Hepatocyte (in vitro differentiated cells): ENCODE data around the gene CNBD2. TPM values are rescaled to one million over a fixed set of nuclear protein-coding genes. Genes with fewer than 3 reads are reported as not detected.

ENCODE experiments used
- DNase-seq: peaks from one replicate; pipeline ENCODE4 v3.0.0-alpha.2; 2016; ENCODE audit warnings: low spot score
- H2AFZ ChIP-seq: fragments of 200-600 bp; sonication (generic); 2 replicates; pipeline ENCODE4 v1.6.0; 2016; ENCODE audit warnings: antibody characterized with exemption, mild to moderate bottlenecking
- H3K27ac ChIP-seq: fragments of 200-600 bp; sonication (generic); 2 replicates; pipeline ENCODE4 v1.5.1; 2016; ENCODE audit warnings: mild to moderate bottlenecking
- H3K27me3 ChIP-seq: fragments of 200-600 bp; sonication (generic); 2 replicates; pipeline ENCODE4 v1.6.1; 2016
- H3K36me3 ChIP-seq: fragments of 200-600 bp; sonication (generic); replicated peaks from 2 replicates; pipeline ENCODE4 v1.5.1; 2016; ENCODE audit warnings: low read depth; ENCODE audit not compliant: insufficient read depth
- H3K4me1 ChIP-seq: fragments of 200-600 bp; sonication (generic); 2 replicates; pipeline ENCODE4 v1.5.1; 2016; ENCODE audit warnings: mild to moderate bottlenecking, moderate library complexity; ENCODE audit not compliant: insufficient read depth
- H3K4me2 ChIP-seq: fragments of 200-600 bp; sonication (generic); 2 replicates; pipeline ENCODE4 v1.6.0; 2016
- H3K4me3 ChIP-seq: fragments of 200-600 bp; sonication (generic); 2 replicates; pipeline ENCODE4 v1.5.1; 2016; ENCODE audit warnings: mild to moderate bottlenecking
- H3K79me2 ChIP-seq: fragments of 200-600 bp; sonication (generic); 2 replicates; pipeline ENCODE4 v1.6.0; 2017; ENCODE audit warnings: mild to moderate bottlenecking
- H3K9me2 ChIP-seq: fragments of 200-600 bp; sonication (generic); replicated peaks from 2 replicates; pipeline ENCODE4 v1.6.0; 2017; ENCODE audit warnings: mild to moderate bottlenecking; ENCODE audit not compliant: insufficient read depth
- H3K9me3 ChIP-seq: fragments of 200-600 bp; sonication (generic); 2 replicates; pipeline ENCODE4 v1.5.1; 2016; ENCODE audit warnings: low read depth, mild to moderate bottlenecking
- H4K20me1 ChIP-seq: fragments of 200-600 bp; sonication (generic); 2 replicates; pipeline ENCODE4 v1.6.0; 2016; ENCODE audit warnings: mild to moderate bottlenecking; ENCODE audit not compliant: insufficient read depth, poor library complexity, severe bottlenecking
- EZH2 ChIP-seq: fragments of 200-600 bp; sonication (generic); IDR thresholded peaks from 2 replicates; pipeline ENCODE4 v1.6.1; 2016; ENCODE audit warnings: antibody characterized with exemption, mild to moderate bottlenecking, borderline replicate concordance
- EZH2phosphoT487 ChIP-seq: fragments of 200-600 bp; sonication (generic); IDR thresholded peaks from one replicate; pipeline ENCODE4 v1.6.1; 2018; ENCODE audit warnings: antibody characterized with exemption, mild to moderate bottlenecking, low read depth, moderate library complexity; ENCODE audit not compliant: unreplicated experiment, severe bottlenecking
- WGBS: methylation state at CpG from one replicate; pipeline ENCODE4 v1.1.6; 2016; ENCODE audit warnings: low lambda C conversion rate; ENCODE audit errors: missing lambda C conversion rate; 5-methylcytosine and 5-hydroxymethylcytosine counted together
- polyA plus RNA-seq: library from polyadenylated mRNA; unstranded; fragments of >200 nt; fragmentation: Nextera tagmentation; extraction: Ambion mirVana; gene quantifications from 2 replicates; pipeline ENCODE4 v1.2.1, GENCODE V29; 2016
- total RNA-seq: library from RNA; depleted of rRNA; stranded (reverse); fragments of >200 nt; gene quantifications from 2 replicates; pipeline ENCODE4 v1.2.3, GENCODE V29; 2014
- TF ChIP-seq, protein P1 (sequence below): fragments of 200-600 bp; sonication (generic); IDR thresholded peaks from 2 replicates; pipeline ENCODE4 v1.5.1; 2016; ENCODE audit warnings: antibody characterized with exemption, mild to moderate bottlenecking; ENCODE audit not compliant: poor library complexity

Gene CNBD2
- total and polyA plus RNA-seq, 2 experiments from 2014 or later: 4.7 TPM; not detected in 1

- no peaks in the 10 kb centered on the region for H3K9me2 ChIP-seq
- no peak for DNase-seq
- H3K4me2 ChIP-seq: no peak overlapping the region
- no peaks in the 10 kb centered on the region for H4K20me1 ChIP-seq
- no peak overlapping the region for H3K4me3 ChIP-seq
- no peaks in the 10 kb centered on the region for H3K27me3 ChIP-seq
- no peaks in the 10 kb centered on the region for H3K9me3 ChIP-seq
- H3K4me1 ChIP-seq: peaks cover 4% of the 10 kb centered on the region
- H3K79me2 ChIP-seq: peaks cover 8% of the 10 kb centered on the region
- no peak overlapping the region for H3K27ac ChIP-seq
- no peaks in the 10 kb centered on the region for H3K36me3 ChIP-seq
- no peak overlapping the region for H2AFZ ChIP-seq
- no peak for TF ChIP-seq EZH2
- TF ChIP-seq, protein P1, sequence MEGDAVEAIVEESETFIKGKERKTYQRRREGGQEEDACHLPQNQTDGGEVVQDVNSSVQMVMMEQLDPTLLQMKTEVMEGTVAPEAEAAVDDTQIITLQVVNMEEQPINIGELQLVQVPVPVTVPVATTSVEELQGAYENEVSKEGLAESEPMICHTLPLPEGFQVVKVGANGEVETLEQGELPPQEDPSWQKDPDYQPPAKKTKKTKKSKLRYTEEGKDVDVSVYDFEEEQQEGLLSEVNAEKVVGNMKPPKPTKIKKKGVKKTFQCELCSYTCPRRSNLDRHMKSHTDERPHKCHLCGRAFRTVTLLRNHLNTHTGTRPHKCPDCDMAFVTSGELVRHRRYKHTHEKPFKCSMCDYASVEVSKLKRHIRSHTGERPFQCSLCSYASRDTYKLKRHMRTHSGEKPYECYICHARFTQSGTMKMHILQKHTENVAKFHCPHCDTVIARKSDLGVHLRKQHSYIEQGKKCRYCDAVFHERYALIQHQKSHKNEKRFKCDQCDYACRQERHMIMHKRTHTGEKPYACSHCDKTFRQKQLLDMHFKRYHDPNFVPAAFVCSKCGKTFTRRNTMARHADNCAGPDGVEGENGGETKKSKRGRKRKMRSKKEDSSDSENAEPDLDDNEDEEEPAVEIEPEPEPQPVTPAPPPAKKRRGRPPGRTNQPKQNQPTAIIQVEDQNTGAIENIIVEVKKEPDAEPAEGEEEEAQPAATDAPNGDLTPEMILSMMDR: no peak
- 70% methylated on average over 4 of the region's 4 CpGs for WGBS
Measured at GRCh38 chr20:36055145-36055544, 86.8 kb downstream of the CNBD2 start.

DNA sequence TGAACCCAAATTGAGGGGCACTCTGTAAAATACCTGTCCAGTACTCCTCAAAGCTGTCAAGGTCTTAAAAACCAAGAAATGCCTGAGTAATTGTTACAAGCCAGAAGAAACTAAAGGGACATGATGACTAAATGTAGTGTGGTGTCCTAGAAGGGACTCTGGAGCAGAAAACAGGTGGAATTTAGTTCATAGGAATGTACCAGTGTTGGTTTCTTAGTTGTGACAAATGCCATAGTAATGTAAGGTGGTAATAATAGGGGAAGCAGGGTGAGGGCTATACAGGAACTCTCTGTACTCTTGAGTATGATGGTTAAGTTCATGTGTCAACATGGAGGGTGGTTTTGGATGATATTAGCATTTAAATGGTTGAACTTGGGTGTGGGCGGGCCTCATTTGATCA, 92.3 kb downstream of the CNBD2 start:
- H3K4me3 ChIP-seq: no peak overlapping the region

DNA sequence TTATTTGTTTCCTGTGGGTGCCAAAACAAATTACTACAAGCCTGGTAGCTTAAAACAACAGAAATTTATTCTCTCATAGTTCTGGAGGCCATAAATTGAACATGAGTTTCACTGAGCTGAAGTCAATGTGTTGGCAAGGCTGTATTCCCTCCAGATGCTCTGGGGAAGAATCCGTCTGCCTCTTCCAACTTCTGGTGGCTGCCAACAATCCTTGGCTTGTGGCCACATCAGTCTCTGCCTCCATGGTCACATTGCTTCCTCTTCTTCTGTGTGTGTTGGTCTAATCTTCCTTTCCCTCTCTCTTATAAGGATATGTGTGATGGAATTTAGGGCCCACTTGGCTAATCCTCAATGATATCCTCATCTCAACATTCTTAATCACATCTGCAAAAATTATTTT, 93.4 kb downstream of the CNBD2 start:
- Histone ChIP-seq H3K36me3 (no peaks in the 10 kb centered on the region), H4K20me1 (no peaks in the 10 kb centered on the region), H2AFZ (no peak overlapping the region), H3K27me3 (no peaks in the 10 kb centered on the region), H3K79me2 (peaks cover 3% of the 10 kb centered on the region), H3K4me3 (no peak overlapping the region), H3K9me3 (no peaks in the 10 kb centered on the region), H3K27ac (no peak overlapping the region), H3K4me1 (peaks cover 4% of the 10 kb centered on the region), H3K4me2 (no peak overlapping the region), H3K9me2 (no peaks in the 10 kb centered on the region)
- no peak for TF ChIP-seq EZH2phosphoT487
- TF ChIP-seq, protein P1: no peak
- no peak for TF ChIP-seq EZH2
- DNase-seq: no peak
- WGBS: 95% methylated on average over 1 of the region's 1 CpG

More for the DNA sequence above, 92.3 kb downstream of the CNBD2 start:
- no peaks in the 10 kb centered on the region for H3K27me3 ChIP-seq
- H3K79me2 ChIP-seq: no peaks in the 10 kb centered on the region
- no peak overlapping the region for H2AFZ ChIP-seq
- no peak for DNase-seq
- H3K4me2 ChIP-seq: no peak overlapping the region
- TF ChIP-seq EZH2 (no peak), EZH2phosphoT487 (no peak)
- TF ChIP-seq, protein P1: no peak
- H3K27ac ChIP-seq: no peak overlapping the region
- 91% methylated on average over 1 of the region's 1 CpG for whole genome bisulfite sequencing
- H3K4me1 ChIP-seq: peaks cover 4% of the 10 kb centered on the region
- no peaks in the 10 kb centered on the region for H3K36me3 ChIP-seq
- H4K20me1 ChIP-seq: no peaks in the 10 kb centered on the region
- no peaks in the 10 kb centered on the region for H3K9me3 ChIP-seq
- no peaks in the 10 kb centered on the region for H3K9me2 ChIP-seq

GRCh38 chr20:36062799-36063198, 94.4 kb downstream of the CNBD2 start:
- H3K27me3 ChIP-seq: no peaks in the 10 kb centered on the region
- no peaks in the 10 kb centered on the region for H3K9me2 ChIP-seq
- peaks cover 3% of the 10 kb centered on the region for H3K79me2 ChIP-seq
- WGBS: 71% methylated on average over 1 of the region's 1 CpG
- no peak overlapping the region for H3K4me3 ChIP-seq
- H2AFZ ChIP-seq: no peak overlapping the region
- H3K4me2 ChIP-seq: no peak overlapping the region
- TF ChIP-seq EZH2: no peak
- TF ChIP-seq, protein P1: no peak
- TF ChIP-seq EZH2phosphoT487: no peak
- peak overlapping the region; percentile 66 for H3K27ac ChIP-seq
- no peaks in the 10 kb centered on the region for H3K36me3 ChIP-seq
- DNase-seq: peak; percentile 30
- peaks cover 4% of the 10 kb centered on the region for H3K4me1 ChIP-seq
- no peaks in the 10 kb centered on the region for H4K20me1 ChIP-seq
- no peaks in the 10 kb centered on the region for H3K9me3 ChIP-seq
